ENCODE measurements around the gene BMP8A.

BMP8A gene

DNA sequence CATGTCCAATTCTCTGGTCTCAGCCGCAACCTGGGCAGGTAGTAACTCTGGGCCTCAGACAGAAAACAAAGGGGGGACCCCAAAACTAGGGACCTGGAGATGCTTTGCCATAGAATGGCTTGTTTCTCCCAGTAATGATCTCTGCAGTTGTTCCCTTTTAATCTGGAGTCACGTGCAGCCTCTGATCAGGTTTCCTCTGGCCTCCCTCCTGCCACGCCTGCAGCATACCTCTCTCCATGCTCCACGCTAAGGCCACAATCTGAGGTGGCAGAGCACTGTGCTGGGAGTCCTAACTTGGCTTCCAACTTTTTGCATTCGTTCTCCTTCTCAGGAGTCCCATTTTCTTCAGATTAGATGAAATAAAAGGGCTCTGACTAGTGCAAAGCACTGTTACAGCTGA is 83.2 kb downstream of the BMP8A start:
- DNase-seq, result no peak
- intact Hi-C loops (cut with DNase I; ENCODE audit: low total_unique reads), result no loop called here
- peaks cover 27 to 31% (median 29%) of the 10 kb centered on the region in 3 donors for H3K36me3 ChIP-seq
- no peaks in the 10 kb centered on the region for H3K27me3 ChIP-seq
- H3K27ac ChIP-seq, result peak overlapping the region; percentile 80 to 83
- no peak for TF ChIP-seq CTCF (IDR thresholded peaks at IDR 0.05)
- H3K4me1 ChIP-seq, result peaks cover 0 to 30% (median 25%) of the 10 kb centered on the region in 4 donors
- H3K4me3 ChIP-seq, result peak overlapping the region; percentile 65 to 74
- no peaks in the 10 kb centered on the region for H3K9me3 ChIP-seq
